HG02571 (cell line): ENCODE measurements around the gene KBTBD6.
"Not testable (repeated sequence)": the region's sequence is repeated elsewhere in the genome, so short reads cannot be mapped to it uniquely, and the experiment has no call there.

Experiments
- ATAC-seq: cut with Tn5 transposase; IDR thresholded peaks from one replicate; pipeline ENCODE4 v1.9.1; 2021; ENCODE audit warnings: mild to moderate bottlenecking, moderate library complexity; ENCODE audit not compliant: unreplicated experiment

KBTBD6 gene, protein sequence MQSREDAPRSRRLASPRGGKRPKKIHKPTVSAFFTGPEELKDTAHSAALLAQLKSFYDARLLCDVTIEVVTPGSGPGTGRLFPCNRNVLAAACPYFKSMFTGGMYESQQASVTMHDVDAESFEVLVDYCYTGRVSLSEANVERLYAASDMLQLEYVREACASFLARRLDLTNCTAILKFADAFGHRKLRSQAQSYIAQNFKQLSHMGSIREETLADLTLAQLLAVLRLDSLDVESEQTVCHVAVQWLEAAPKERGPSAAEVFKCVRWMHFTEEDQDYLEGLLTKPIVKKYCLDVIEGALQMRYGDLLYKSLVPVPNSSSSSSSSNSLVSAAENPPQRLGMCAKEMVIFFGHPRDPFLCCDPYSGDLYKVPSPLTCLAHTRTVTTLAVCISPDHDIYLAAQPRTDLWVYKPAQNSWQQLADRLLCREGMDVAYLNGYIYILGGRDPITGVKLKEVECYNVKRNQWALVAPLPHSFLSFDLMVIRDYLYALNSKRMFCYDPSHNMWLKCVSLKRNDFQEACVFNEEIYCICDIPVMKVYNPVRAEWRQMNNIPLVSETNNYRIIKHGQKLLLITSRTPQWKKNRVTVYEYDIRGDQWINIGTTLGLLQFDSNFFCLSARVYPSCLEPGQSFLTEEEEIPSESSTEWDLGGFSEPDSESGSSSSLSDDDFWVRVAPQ

DNA sequence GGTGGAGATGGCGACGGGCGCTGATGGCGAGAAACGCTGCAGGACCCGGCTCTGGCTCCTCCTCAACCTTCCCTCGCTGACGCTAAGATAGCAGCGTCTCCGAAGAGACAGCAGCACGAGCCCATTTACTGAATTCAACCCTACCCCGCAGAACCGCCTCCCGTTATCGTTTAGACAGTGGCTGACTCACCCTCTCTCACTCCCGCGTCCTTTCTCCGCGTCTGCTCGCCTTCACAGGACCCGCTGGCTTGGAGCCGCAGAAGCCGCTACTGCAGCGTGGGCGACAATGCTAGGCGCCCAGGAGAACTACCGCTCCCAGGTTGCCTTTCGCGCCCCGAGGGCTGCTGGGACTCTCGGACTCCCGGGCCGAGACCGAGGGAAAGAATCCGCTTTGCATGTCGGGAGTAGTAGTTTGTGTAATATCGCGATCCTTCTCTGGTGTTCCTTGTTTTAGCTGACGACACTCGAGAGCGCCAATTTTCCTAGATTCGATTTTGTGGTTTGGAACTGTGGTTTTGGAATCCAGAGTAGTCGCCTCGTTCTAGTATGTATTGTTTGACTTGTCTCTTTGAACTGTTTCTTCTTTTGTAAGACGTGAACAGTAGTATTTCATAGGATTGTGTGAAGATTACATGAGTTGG, at the start of gene KBTBD6:
TSS of gene KBTBD6 (minus strand) at position 291 of the 641 bp plus-strand sequence. CDS start 291 bp downstream, outside the sequence.
- peak; percentile 95 for ATAC-seq

DNA sequence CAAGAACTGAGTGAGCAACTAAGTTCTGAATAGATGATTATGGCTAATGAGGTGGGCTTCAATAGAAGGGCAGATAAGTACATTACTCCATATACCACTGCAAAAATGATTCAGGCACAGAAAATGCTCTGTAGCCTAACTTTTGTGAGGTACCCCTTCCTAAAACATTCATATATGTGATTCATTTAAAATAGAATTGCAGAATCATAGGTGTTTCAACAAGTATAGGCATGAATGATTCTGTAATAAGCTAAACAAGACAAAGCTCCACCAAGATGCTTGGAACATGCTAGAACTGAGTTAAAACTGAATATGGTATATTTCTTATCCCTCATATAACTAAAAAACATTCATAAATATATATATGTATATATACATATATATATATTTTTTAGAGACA, 49.6 kb upstream of the KBTBD6 start:
- ATAC-seq, result no peak

DNA sequence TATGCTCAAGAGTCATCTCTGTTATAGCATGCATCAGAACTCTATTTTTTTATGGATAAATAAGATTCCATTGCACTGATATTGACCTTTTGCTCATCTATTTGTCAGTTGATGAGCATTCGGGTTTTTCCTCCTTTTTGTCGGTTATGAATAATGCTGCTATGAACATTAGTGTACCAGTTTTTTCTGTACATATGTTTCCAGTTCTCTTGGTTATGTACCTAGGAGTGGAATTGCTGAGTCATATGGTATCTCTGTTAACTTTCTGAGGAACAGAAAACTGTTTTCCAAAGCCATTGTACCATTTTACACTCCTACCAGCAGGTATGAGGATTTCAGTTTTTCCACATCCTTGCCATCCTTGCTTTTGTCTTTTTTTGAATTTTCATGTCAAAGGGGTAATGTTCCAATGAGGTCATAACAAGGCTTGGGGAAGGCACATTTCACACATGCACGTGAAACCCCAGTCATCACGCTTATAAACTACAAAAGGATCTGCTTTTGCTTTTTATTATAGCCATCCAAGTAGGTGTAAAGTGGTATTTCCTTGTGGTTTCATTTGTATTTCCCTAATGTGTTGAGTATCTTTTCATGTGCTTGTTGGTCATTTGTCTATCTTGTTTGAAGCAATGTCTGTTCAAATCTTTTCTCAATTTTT, 47.1 kb upstream of the KBTBD6 start:
- no peak for ATAC-seq

DNA sequence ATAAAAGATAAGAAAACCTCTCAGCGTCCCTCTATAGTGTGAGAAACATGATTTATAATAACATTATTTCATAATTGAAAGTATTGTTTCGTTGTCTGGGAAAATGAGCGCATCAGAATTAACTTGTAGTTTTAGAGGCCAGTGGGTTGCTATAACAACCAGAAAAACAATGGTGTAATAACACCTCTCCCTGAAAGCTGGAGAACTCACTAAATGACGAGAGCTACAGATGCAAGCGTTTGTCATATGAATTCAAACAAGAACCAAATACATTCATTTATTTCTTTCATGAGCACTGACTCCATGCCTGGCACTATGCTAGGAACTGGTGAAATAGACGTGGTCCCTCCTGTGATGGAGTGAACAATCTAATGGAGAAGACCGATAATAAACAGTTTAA, 45.4 kb upstream of the KBTBD6 start:
- ATAC-seq, result no peak

DNA sequence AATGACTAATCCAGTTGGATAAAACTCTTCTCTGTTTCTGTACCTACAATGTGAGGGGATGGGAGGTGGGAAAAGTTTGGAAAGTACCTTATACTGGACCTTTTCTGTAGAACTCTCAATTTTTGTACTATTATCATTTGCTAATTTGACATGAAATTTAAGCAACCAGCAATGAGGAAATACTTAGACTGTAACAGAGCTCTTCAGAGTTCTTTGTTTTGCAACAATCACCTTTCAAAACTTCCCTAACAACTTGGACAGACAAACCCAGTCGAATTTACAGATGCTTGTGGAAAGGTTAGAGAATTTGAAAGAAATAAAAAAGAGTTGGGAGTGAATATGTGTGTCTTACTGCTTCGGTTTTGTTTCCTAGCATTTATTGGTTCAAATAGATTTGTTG, 45.0 kb upstream of the KBTBD6 start:
- no peak for ATAC-seq

DNA sequence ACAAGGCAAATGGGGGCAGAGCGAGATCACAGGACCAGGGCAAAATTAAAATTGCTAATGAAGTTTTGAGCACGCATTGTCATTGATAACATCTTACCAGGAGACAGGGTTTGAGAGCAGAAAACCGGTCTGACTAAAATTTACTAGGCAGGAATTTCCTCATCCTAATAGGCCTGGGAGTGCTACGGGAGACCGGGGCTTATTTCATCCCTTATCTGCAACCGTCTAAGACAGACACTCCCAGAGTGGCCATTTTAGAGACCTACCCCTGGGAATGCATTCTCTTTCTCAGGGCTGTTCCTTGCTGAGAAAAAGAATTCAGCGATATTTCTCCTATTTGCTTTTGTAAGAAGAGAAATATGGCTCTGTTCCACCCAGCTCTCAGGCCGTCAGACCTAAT, 43.0 kb upstream of the KBTBD6 start:
- not testable (repeated sequence) for ATAC-seq

DNA sequence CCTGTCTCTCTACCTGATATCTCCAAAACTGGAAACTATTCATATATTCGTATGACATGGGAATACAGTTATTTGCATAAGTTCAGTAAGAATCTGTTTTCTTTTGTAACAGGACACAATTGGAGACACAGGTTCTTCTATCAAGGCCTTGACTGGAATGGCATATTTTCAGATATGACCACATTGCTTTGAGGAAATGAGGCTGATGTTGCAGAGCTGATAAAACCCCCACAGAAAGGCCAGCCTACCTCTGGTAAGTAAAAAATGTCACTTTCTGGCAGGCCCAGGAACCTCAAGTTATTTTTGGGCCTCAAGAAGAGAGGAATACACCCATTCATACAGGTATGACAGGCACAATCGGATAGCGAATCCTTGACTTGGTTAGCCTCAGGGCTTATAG, 29.5 kb upstream of the KBTBD6 start:
- no peak for ATAC-seq

DNA sequence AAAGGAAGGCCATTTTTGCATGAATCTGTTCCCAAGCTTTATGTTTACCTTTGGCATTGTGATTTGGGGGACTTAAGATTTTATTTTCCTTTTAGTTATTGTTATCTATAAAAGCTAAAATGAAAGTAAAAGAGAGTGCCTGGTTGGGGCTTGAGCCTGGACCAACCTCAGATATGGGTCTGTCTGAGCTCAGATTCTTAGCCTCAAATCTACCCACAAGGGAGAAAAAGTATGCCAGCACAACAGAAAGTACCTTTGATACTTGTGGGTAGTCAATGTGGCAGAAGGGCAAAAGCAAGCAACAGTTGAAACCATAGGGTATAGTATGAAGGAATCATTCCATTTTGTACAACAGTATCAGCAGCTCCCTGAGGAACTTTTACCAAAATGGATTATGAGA, 26.6 kb upstream of the KBTBD6 start:
- ATAC-seq, result no peak

DNA sequence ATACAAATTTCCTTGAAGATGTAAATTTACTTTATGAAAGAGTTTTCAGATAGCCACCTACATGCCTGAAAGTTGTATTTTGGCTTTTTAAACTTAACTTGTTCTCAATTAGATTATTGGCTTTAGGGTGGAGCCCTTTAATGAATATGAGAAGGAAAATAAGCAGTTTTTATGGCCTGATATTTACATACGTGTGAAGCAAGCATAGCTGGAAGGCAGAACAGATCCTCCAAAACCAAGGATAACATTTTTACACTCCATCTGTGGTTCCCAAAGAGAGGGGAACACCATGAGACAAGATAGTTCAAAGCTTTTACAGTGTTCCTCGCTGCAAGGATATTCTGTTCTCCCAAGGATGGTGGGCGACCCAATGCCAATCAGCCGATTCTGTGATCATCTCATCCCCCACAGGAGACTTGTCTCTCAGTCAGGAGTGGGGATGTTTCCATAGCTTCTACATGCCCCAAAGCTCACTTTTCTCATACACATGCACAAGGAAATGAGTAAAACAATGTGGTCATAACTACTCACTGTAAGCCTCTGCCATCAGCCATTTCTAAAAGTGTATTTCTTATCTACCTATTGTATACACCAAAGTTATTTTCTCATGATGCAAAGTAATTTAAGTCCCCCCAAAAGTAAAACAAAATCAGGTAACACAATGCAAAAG, 24.6 kb upstream of the KBTBD6 start:
- ATAC-seq, result no peak

DNA sequence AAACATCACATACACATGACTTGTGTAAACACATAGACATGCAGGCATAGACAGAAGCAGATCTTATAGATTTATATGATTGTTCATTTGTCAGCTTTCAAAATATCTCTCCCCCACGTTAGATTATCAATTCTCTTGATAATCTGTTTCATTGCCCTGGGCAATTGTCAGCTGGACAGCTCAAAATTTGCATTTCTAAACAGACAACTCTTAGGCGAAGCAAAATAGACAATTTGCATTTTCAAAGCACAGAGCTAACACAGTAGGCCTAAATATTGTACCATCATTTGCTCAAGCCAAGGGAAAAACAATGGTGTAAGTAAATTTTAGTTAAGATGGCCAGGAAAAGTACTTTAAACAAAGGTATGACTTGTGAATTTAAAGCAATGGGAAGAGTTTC, 24.0 kb upstream of the KBTBD6 start:
- no peak for ATAC-seq

DNA sequence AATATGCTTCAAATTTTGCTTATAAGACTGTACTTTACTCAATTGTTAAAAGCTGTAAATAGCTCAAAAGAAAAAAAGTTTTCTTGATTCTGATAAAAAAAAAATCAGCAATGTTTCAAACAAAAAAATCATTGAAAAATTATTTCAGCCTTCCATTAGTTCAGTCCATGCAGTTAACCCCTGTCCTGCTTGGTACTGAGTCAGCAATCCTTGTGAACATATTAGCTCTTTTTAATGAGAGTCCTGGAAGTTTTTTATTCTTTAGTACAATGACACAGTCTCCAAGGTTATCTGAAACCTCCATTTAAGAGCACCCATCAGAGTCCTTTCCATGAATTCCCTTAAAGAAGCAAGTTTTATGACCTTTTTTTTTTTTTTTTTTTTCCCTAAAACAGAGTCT, 21.4 kb upstream of the KBTBD6 start:
- ATAC-seq, result no peak

DNA sequence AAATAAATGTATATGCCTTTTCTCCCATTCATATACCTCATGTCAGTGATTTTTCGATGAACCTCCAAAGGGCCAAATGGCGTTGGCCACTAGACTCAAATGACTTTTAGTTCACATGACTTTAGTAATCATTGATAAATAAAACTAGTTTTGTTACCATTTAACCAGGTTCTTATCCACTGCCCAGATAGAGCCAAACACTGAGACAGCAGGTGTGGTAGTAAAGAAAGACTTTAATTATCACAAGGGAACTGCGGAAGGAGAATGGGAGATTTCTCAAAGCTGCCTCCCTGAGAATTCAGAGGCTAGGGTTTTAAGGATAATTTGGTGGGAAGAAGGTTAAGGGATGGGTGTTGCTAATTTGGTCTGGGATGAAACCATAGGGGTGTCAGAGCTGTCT, 19.4 kb upstream of the KBTBD6 start:
- no peak for ATAC-seq

DNA sequence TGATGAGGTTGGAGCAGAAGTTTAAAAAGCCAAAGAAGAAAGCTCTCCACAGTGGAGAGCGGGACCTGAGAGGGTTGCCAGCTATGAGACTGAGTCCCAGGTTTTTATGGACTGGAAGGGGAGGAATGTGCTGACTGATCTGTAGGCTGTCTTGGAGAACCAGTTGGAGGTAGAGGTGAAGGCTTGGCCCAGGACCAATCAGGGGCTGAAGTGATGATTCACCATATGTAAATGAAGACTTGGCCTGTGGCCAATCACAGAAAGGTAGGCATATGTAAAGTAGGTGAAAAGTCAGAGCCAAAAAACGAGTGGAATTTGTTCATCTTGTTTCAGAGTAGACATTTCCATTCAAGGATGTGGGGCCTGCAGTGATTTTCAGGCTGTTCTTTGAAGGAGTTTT, 17.5 kb upstream of the KBTBD6 start:
- ATAC-seq, result no peak

DNA sequence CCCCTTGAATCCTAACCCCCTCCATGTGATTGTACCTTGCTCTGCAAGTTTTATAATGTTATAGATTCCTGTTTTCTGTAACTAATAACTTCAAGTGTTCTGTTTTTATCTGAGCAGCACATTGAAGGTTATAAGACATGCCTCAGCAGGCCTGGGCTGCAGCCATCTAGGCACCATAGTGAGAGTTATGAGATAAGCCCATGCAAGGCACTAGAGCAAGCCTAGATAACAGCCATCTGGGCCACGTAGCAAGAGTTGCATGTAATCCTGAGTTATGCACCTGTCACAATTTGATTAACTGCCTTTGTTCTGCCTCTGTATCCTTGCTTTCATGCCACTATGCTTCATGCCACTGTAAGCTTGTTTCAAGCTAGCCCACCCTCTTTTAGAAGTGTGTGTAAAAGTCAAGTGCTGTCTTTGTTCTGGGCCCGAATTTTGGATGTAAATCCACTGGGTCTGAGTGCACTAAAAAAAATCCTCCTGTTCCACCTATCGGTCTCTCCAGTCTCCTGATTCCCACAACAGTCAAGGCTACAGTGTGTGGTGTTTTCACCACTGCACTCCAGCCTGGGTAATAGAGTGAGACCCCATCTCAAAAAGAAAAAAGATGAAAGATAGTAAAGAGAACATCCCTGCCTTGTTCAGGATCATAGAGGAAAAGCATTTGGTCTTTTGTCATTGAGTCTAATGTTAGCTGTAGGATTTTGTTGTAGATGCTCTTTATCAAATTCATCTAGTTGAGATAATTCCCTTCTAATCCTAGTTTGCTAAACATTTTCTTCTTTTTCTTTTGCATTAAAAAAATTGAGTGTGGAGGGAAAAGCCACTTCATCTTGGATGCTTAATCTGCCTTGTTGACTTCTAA, 16.0 kb upstream of the KBTBD6 start:
- ATAC-seq, result no peak

DNA sequence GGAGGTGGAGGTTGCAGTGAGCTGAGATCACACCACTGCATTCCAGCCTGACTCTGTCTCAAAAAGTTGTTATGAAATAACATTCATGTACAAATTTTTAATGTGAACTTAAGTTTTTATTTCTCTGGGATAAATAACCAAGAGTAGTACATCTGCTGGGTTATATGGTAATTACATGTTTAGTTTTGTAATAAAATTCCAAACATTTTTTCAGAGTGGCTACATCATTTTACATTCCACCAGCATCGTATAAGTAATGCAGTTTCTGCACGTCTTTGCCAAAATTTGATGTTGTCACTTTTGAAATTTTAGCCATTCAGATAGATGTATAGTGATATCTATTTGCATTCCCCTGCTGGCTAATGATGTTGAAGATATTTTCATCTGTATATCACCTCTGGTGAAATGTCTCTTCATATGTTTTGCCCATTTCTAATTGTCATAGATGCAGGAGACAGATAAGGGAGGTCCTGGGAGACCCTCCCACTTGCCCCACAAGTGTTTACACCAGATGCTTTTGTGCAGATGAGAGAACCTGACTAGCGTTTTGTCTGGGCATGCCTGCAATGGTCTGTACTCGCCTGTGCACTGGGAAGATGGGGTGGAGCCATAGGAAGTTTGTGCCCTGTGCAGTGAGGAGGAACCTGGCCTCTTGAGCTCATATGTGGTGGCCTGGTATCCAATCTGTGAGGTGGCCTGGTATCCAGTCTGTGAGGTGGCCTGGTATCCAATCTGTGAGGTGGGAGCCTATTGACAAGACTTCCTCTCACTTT, 12.7 kb upstream of the KBTBD6 start:
- ATAC-seq, result no peak

DNA sequence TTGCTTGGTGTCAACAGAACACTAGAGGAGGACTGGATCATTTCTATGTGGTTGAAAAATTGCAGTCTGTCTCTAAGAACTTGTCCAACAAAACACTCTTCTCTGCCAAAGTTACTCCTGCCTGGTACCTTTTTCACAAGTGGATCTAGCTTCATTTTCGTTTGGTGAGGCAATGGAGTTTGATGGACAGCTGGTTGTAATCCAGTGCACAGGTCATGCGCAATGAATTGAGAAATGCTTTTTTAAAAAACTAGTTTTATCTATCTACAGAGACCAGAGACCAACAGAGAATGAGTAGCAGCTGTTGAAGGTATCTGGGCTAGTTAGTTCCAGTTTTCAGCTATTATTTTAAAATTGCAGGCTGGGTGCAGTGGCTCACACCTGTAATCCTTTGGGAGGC, 12.0 kb upstream of the KBTBD6 start:
- ATAC-seq, result no peak

DNA sequence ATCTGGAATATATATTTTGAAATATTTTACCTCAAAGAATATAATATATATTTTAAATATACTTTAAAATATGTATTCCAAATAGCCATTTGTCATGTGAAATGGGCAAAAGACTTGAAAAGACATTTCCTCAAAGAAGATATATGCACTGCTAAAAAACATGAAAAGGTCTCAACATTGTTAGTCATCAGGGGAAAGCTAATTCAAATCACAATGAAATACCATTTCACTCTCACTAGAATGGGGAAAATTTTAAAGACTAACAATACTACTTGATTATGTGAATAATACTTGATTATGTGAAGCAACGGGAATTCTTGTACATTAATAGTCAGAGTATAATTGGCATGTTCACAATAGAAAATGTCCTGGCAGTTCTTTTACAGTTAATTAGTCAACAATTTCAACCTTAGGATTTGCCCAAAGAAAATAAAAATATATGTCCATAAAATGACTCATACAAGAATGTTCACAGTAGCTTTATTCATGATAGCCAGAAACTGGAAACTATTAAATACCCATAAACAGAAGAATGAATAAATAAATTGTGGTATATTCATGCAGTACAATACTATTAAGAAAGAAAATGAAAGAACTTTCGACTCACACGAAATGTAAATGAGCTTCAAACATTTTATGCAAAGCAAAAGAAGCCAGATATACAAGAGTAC, 6.8 kb upstream of the KBTBD6 start:
- no peak for ATAC-seq

DNA sequence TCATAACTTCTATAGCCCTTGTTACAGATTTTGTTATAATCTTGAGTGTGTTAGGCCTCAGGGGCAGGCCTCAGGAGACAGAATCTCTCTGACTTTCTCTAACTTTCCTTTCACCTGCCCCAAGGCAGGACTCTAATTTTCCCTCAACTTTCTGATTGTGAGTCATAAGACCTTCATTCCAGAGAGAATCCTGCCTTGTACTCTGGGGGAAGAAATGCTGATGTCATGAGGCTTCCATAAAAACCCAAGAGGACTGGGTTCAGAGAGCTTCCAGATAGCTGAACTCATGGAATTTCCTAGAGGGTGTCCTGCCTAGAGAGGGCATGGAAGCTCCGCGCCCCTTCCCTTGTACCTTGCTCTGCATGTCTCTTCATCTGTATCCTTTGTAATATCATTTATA, 5.3 kb upstream of the KBTBD6 start:
- ATAC-seq, result no peak

DNA sequence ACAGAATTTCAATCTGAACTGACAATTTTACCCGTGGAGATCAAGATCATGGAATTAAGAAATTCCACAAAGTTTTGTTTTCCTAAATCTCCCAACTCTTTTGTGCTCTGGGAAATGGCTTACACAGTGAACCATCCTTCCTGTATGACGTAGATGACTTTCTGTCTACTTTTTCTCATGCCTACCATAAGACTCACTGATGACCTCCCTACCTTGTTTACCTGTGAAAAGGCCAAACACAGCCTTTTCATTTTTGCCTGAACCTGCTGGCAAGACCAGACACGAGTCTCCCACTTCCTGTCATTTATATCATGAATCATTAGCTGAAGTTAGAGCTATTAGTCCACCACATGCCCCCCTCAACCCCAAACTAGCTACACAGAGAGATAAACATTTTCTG, 4.6 kb upstream of the KBTBD6 start:
- no peak for ATAC-seq
